IPS-NIHi7 (cell line): ENCODE measurements around the gene G2E3.

Experiments used
- DNase-seq: peaks from one replicate; pipeline ENCODE4 v3.0.0; 2012; ENCODE audit warnings: mixed read lengths; ENCODE audit errors: extremely low spot score

Gene G2E3

GRCh38 chr14:30656190-30656632 is 97.3 kb downstream of the G2E3 start:
- peak; percentile 56 for DNase-seq

GRCh38 chr14:30657050-30657449 is 98.1 kb downstream of the G2E3 start:
- no peak for DNase-seq

GRCh38 chr14:30657606-30658163 is 98.7 kb downstream of the G2E3 start:
- DNase-seq: no peak

GRCh38 chr14:30658645-30659044 is 99.7 kb downstream of the G2E3 start:
- no peak for DNase-seq

- DNase-seq: no peak
Observed at GRCh38 chr14:30669594-30669993, 110.6 kb downstream of the G2E3 start.
